Stomach (tissue), 9 donors: ENCODE results near the gene HAL. TPM values are rescaled to one million over a fixed set of nuclear protein-coding genes. Genes with fewer than 3 reads are reported as not detected.

Source experiments
- DNase-seq, 2 donors: peaks; one replicate each; pipeline versions ENCODE4 v3.0.0 to v3.0.0-alpha.2; 2013 to 2019
- H3K27ac ChIP-seq, 5 donors: fragments of 200-600 bp in 4 of 5; sonication (generic) in 4 of 5; one replicate each; pipeline ENCODE4 v1.5.1; 2013 to 2019; ENCODE audit warnings: mild to moderate bottlenecking in 1 of 5, moderate library complexity in 1 of 5
- H3K27me3 ChIP-seq, 3 donors: fragments of 200-600 bp; sonication (generic); one replicate each; pipeline ENCODE4 v1.5.1; 2017 to 2019; ENCODE audit warnings: mixed run types in 1 of 3
- H3K36me3 ChIP-seq, 4 donors: fragments of 200-600 bp; sonication (generic); 1 replicate in 3 of 4; 2 replicates in 1 of 4; pipeline ENCODE4 v1.5.1; 2016 to 2019
- H3K4me1 ChIP-seq, 4 donors: fragments of 200-600 bp; sonication (generic); one replicate each; pipeline ENCODE4 v1.5.1; 2016 to 2019
- H3K4me3 ChIP-seq, 4 donors: fragments of 200-600 bp; sonication (generic) in 3 of 4; one replicate each; pipeline ENCODE4 v1.5.1; 2016 to 2019; ENCODE audit warnings: mild to moderate bottlenecking in 1 of 4
- H3K9me3 ChIP-seq, 4 donors: fragments of 200-600 bp; sonication (generic); one replicate each; pipeline ENCODE4 v1.5.1; 2016 to 2019
- CTCF ChIP-seq, 7 experiments: fragments of 450-650 bp in 4 of 7; fragments of 200-600 bp in 3 of 7; sonication (generic) in 3 of 7; IDR thresholded peaks; one replicate each; pipeline ENCODE4 v1.5.1; 2016 to 2019; ENCODE audit warnings: antibody characterized with exemption in 7 of 7, control low read depth in 2 of 7, mild to moderate bottlenecking in 1 of 7
- EP300 ChIP-seq: sonication (generic); formaldehyde crosslinking; IDR thresholded peaks from one replicate; pipeline ENCODE4 v1.6.1; 2017; ENCODE audit warnings: antibody characterized with exemption
- POLR2A ChIP-seq, 4 donors: fragments of 450-650 bp; IDR thresholded peaks; one replicate each; pipeline ENCODE4 v1.6.1; 2016; ENCODE audit warnings: antibody characterized with exemption in 4 of 4, control low read depth in 2 of 4, mild to moderate bottlenecking in 1 of 4, moderate library complexity in 1 of 4
- POLR2AphosphoS5 ChIP-seq, 3 donors: sonication (generic); formaldehyde crosslinking; IDR thresholded peaks; one replicate each; pipeline ENCODE4 v1.6.1; 2016; ENCODE audit warnings: antibody characterized with exemption in 3 of 3
- WGBS, 5 donors: extraction: QIAGEN DNeasy Blood & Tissue Kit in 3 of 5; methylation state at CpG; one replicate each; pipeline versions ENCODE4 v1.1.5 to v1.1.7; 2013 to 2018; 5-methylcytosine and 5-hydroxymethylcytosine counted together
- intact Hi-C: fragments of 100-400 bp; cut with DNase I; formaldehyde crosslinking; loops from one replicate; pipeline ENCODE4 v1.15.1; 2023; ENCODE audit warnings: low total_unique reads
- polyA plus RNA-seq, 3 donors: library from polyadenylated mRNA; stranded (reverse); fragments of 200-250 nt; gene quantifications; one replicate each; pipeline ENCODE4 v1.2.3, GENCODE V29; 2013
- total RNA-seq, 5 donors: library from RNA; depleted of rRNA; stranded (reverse); fragments of >200 nt; gene quantifications; one replicate each; pipeline versions ENCODE4 v1.1.0 to v1.2.3, GENCODE V29; 2014 to 2016
- donor health status: healthy with polysubstance abuse.
- donor health status: Bipolar disorder and iron deficiency.
- donor health status: healthy.

The HAL gene
- total and polyA plus RNA-seq, 8 donors, result 0.23 to 85.8 (median 1.8) TPM; not detected in 4

GRCh38 chr12:95967301-95967700 lies 28.8 kb downstream of the HAL start:
- TF ChIP-seq EP300, result no peak
- TF ChIP-seq POLR2AphosphoS5 (IDR thresholded peaks at IDR 0.05), result no peak
- no peak for TF ChIP-seq CTCF (IDR thresholded peaks at IDR 0.05)
- no peak for TF ChIP-seq POLR2A (IDR thresholded peaks at IDR 0.05)

GRCh38 chr12:95966287-95966870 lies 29.8 kb downstream of the HAL start:
- no peaks in the 10 kb centered on the region for H3K9me3 ChIP-seq
- no peak overlapping the region for H3K27ac ChIP-seq
- no peaks in the 10 kb centered on the region for H3K4me1 ChIP-seq
- no peaks in the 10 kb centered on the region for H3K36me3 ChIP-seq
- no peak overlapping the region for H3K4me3 ChIP-seq
- TF ChIP-seq POLR2A (IDR thresholded peaks at IDR 0.05) (no peak), POLR2AphosphoS5 (IDR thresholded peaks at IDR 0.05) (no peak), EP300 (no peak), CTCF (IDR thresholded peaks at IDR 0.05) (no peak)
- WGBS, 5 donors, result 48 to 61% (median 56%) methylated on average over 7 of the region's 7 CpGs
- intact Hi-C loops, result no loop called here
- H3K27me3 ChIP-seq, result no peaks in the 10 kb centered on the region
- peak in 1 of 2 donors; percentile 26 for DNase-seq

More at GRCh38 chr12:95967301-95967700, 28.8 kb downstream of the HAL start:
- intact Hi-C loops, result no loop called here
- Histone ChIP-seq H3K4me1 (no peaks in the 10 kb centered on the region), H3K36me3 (no peaks in the 10 kb centered on the region), H3K27me3 (no peaks in the 10 kb centered on the region), H3K4me3 (no peak overlapping the region), H3K27ac (no peak overlapping the region), H3K9me3 (no peaks in the 10 kb centered on the region)
- no peak for DNase-seq
- WGBS, 5 donors, result 94 to 99% (median 97%) methylated on average over 2 of the region's 2 CpGs

GRCh38 chr12:95963096-95963495 lies 33.0 kb downstream of the HAL start:
- Histone ChIP-seq H3K4me1 (no peaks in the 10 kb centered on the region), H3K4me3 (no peak overlapping the region), H3K27me3 (no peaks in the 10 kb centered on the region), H3K27ac (no peak overlapping the region), H3K36me3 (no peaks in the 10 kb centered on the region), H3K9me3 (no peaks in the 10 kb centered on the region)
- TF ChIP-seq POLR2A (IDR thresholded peaks at IDR 0.05) (no peak), POLR2AphosphoS5 (IDR thresholded peaks at IDR 0.05) (no peak), EP300 (no peak), CTCF (IDR thresholded peaks at IDR 0.05) (no peak)
- intact Hi-C loops, result no loop called here
- no peak for DNase-seq
- 81 to 88% (median 84%) methylated on average over 2 of the region's 2 CpGs for WGBS, 5 donors

- TF ChIP-seq EP300 (no peak), POLR2A (IDR thresholded peaks at IDR 0.05) (no peak), CTCF (IDR thresholded peaks at IDR 0.05) (no peak), POLR2AphosphoS5 (IDR thresholded peaks at IDR 0.05) (no peak)
- intact Hi-C loops, result no loop called here
- Histone ChIP-seq H3K9me3 (no peaks in the 10 kb centered on the region), H3K4me3 (no peak overlapping the region), H3K27ac (no peak overlapping the region), H3K36me3 (no peaks in the 10 kb centered on the region), H3K4me1 (no peaks in the 10 kb centered on the region), H3K27me3 (no peaks in the 10 kb centered on the region)
- WGBS, 5 donors, result 71 to 73% (median 71%) methylated on average over 7 of the region's 7 CpGs
- no peak for DNase-seq
These were observed 33.9 kb downstream of the HAL start for GRCh38 chr12:95962222-95962621.
